ENCODE data around the gene GTSF1L. TPM values are rescaled to one million over a fixed set of nuclear protein-coding genes. Genes with fewer than 3 reads are reported as not detected.

The GTSF1L gene
- total RNA-seq, 1 donor, result not detected

- Histone ChIP-seq H3K4me3 (ENCODE audit: insufficient read depth, low read length) (no peak overlapping the region), H3K36me3 (ENCODE audit: insufficient read depth, low read length) (no peaks in the 10 kb centered on the region), H3K4me1 (ENCODE audit: insufficient read depth, low read length) (no peaks in the 10 kb centered on the region), H2AFZ (ENCODE audit: low read length) (no peak overlapping the region), H3K9me3 (ENCODE audit: low read depth, low read length) (no peaks in the 10 kb centered on the region), H3K4me2 (ENCODE audit: insufficient read depth, low read length) (no peak overlapping the region), H3K27me3 (ENCODE audit: insufficient read depth, low read length) (peaks cover 3% of the 10 kb centered on the region), H3K79me2 (ENCODE audit: insufficient read depth, low read length) (no peaks in the 10 kb centered on the region), H3K27ac (ENCODE audit: low read depth, low read length) (no peak overlapping the region), H4K20me1 (ENCODE audit: insufficient read depth, low read length) (no peaks in the 10 kb centered on the region)
- DNase-seq (ENCODE audit: insufficient read length, low spot score, missing footprints), result no peak
- no peak for TF ChIP-seq CTCF (IDR thresholded peaks at IDR 0.05; ENCODE audit: extremely low read depth, low read depth, low read length)
Observed at GRCh38 chr20:43737925-43738324, 11.1 kb upstream of the GTSF1L start.

- Histone ChIP-seq H3K27me3 (ENCODE audit: insufficient read depth, low read length) (peaks cover 3% of the 10 kb centered on the region), H3K27ac (ENCODE audit: low read depth, low read length) (no peak overlapping the region), H3K36me3 (ENCODE audit: insufficient read depth, low read length) (no peaks in the 10 kb centered on the region), H3K9me3 (ENCODE audit: low read depth, low read length) (no peaks in the 10 kb centered on the region), H3K79me2 (ENCODE audit: insufficient read depth, low read length) (no peaks in the 10 kb centered on the region), H3K4me1 (ENCODE audit: insufficient read depth, low read length) (no peaks in the 10 kb centered on the region), H3K4me3 (ENCODE audit: insufficient read depth, low read length) (no peak overlapping the region), H4K20me1 (ENCODE audit: insufficient read depth, low read length) (no peaks in the 10 kb centered on the region), H2AFZ (ENCODE audit: low read length) (no peak overlapping the region), H3K4me2 (ENCODE audit: insufficient read depth, low read length) (no peak overlapping the region)
- TF ChIP-seq CTCF (IDR thresholded peaks at IDR 0.05; ENCODE audit: extremely low read depth, low read depth, low read length), result no peak
- no peak for DNase-seq (ENCODE audit: insufficient read length, low spot score, missing footprints)
Observed at GRCh38 chr20:43736588-43737158, 9.9 kb upstream of the GTSF1L start.

- H3K4me3 ChIP-seq (ENCODE audit: insufficient read depth, low read length), result no peak overlapping the region
- H3K36me3 ChIP-seq (ENCODE audit: insufficient read depth, low read length), result no peaks in the 10 kb centered on the region
- H4K20me1 ChIP-seq (ENCODE audit: insufficient read depth, low read length), result no peaks in the 10 kb centered on the region
- no peaks in the 10 kb centered on the region for H3K79me2 ChIP-seq (ENCODE audit: insufficient read depth, low read length)
- no peak for DNase-seq (ENCODE audit: insufficient read length, low spot score, missing footprints)
- H3K4me1 ChIP-seq (ENCODE audit: insufficient read depth, low read length), result peaks cover 6% of the 10 kb centered on the region
- H3K9me3 ChIP-seq (ENCODE audit: low read depth, low read length), result no peaks in the 10 kb centered on the region
- H3K27me3 ChIP-seq (ENCODE audit: insufficient read depth, low read length), result peaks cover 3% of the 10 kb centered on the region
- no peak overlapping the region for H3K4me2 ChIP-seq (ENCODE audit: insufficient read depth, low read length)
- TF ChIP-seq CTCF (IDR thresholded peaks at IDR 0.05; ENCODE audit: extremely low read depth, low read depth, low read length), result no peak
- no peak overlapping the region for H2AFZ ChIP-seq (ENCODE audit: low read length)
- no peak overlapping the region for H3K27ac ChIP-seq (ENCODE audit: low read depth, low read length)
Observed at GRCh38 chr20:43731927-43732326, 5.1 kb upstream of the GTSF1L start.

- Histone ChIP-seq H3K27ac (ENCODE audit: low read depth, low read length) (no peak overlapping the region), H3K9me3 (ENCODE audit: low read depth, low read length) (no peaks in the 10 kb centered on the region), H3K79me2 (ENCODE audit: insufficient read depth, low read length) (no peaks in the 10 kb centered on the region), H3K36me3 (ENCODE audit: insufficient read depth, low read length) (no peaks in the 10 kb centered on the region), H3K4me2 (ENCODE audit: insufficient read depth, low read length) (no peak overlapping the region), H3K27me3 (ENCODE audit: insufficient read depth, low read length) (peaks cover 3% of the 10 kb centered on the region), H3K4me3 (ENCODE audit: insufficient read depth, low read length) (no peak overlapping the region), H3K4me1 (ENCODE audit: insufficient read depth, low read length) (peaks cover 10% of the 10 kb centered on the region), H4K20me1 (ENCODE audit: insufficient read depth, low read length) (no peaks in the 10 kb centered on the region), H2AFZ (ENCODE audit: low read length) (no peak overlapping the region)
- DNase-seq (ENCODE audit: insufficient read length, low spot score, missing footprints), result no peak
- no peak for TF ChIP-seq CTCF (IDR thresholded peaks at IDR 0.05; ENCODE audit: extremely low read depth, low read depth, low read length)
Observed at GRCh38 chr20:43731469-43731868, 4.7 kb upstream of the GTSF1L start.

Data from osteoblast (primary cell).